ENCODE results near the gene TLR7. TPM values are rescaled to one million over a fixed set of nuclear protein-coding genes. Genes with fewer than 3 reads are reported as not detected.

TLR7 gene
- total and polyA plus RNA-seq, 2 of the 13 experiments (the other 11 are each of a cell fraction or from before 2014, with no cell fraction given) = not detected

DNA sequence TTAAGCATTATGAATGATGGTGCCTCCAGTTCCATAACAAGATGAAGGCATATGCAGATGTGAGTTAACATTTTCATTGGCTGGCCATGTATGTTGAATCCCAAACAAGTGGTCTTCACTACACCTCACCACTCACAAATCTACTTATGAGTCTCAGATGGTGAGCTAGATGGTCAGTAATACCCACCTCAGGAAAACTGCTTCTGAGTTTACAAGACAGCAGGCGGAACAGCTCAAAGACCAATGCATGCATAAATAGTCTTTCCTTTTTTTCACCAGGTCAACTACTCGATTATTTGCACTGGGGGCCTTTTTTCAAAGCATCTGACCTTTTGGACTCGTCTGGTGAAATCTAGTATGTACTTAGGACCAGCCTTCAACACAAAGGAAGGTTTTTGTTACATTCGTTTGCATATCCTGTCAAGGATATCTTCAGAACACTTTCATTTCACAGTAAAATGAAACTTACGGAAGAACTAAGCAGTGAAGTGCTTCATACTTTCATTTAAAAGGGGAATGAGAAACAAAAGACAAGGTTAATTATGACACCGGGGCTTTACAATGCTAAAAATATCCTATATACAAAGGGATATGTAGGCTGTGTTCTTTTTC lies 23.1 kb upstream of the TLR7 start (continued):
- TF ChIP-seq HNF1A (IDR thresholded peaks at IDR 0.05; ENCODE audit: low read depth) (peak; percentile 41; the same call in 1 of the 2 replicates), HNF1A (CRISPR knock-in tag; IDR thresholded peaks at IDR 0.05; ENCODE audit: borderline replicate concordance) (peak; percentile 41; the same call in 1 of the 2 replicates), PAWR (CRISPR knock-in tag; IDR thresholded peaks at IDR 0.05; ENCODE audit: borderline replicate concordance) (no peak), ELF4 (CRISPR knock-in tag; IDR thresholded peaks at IDR 0.05; ENCODE audit: borderline replicate concordance) (no peak), FOXP4 (CRISPR knock-in tag; IDR thresholded peaks at IDR 0.05) (peak; percentile 76; the same call in 1 of the 2 replicates), NR2F6 (IDR thresholded peaks at IDR 0.05) (peak; percentile 84), NR2F6 (CRISPR knock-in tag; IDR thresholded peaks at IDR 0.05) (peak; percentile 73), NFYB (CRISPR knock-in tag; IDR thresholded peaks at IDR 0.05) (no peak), GATA4 (IDR thresholded peaks at IDR 0.05; ENCODE audit: borderline replicate concordance, low read depth) (no peak), MBNL3 (CRISPR knock-in tag; conservative IDR thresholded peaks at IDR 0.05) (no peak), NFIC (IDR thresholded peaks at IDR 0.05; ENCODE audit: low read length) (peak; percentile 86; the same call in 1 of the 2 replicates), IRF2 (CRISPR knock-in tag; IDR thresholded peaks at IDR 0.05) (0 out of 2 replicates have a peak, but pooled peaks have one; percentile 23), USF2 (IDR thresholded peaks at IDR 0.05; ENCODE audit: low read depth, low read length) (no peak), USF2 (CRISPR knock-in tag; IDR thresholded peaks at IDR 0.05; ENCODE audit: borderline replicate concordance) (no peak), ZBTB2 (CRISPR knock-in tag; IDR thresholded peaks at IDR 0.05; ENCODE audit: low read depth) (no peak), KDM5B (CRISPR knock-in tag; IDR thresholded peaks at IDR 0.05; ENCODE audit: borderline replicate concordance) (no peak), ZSCAN31 (CRISPR knock-in tag; IDR thresholded peaks at IDR 0.05; ENCODE audit: low read depth) (no peak), ZNF570 (CRISPR knock-in tag; IDR thresholded peaks at IDR 0.05; ENCODE audit: borderline replicate concordance) (no peak)
- TF ChIP-seq, protein P1, sequence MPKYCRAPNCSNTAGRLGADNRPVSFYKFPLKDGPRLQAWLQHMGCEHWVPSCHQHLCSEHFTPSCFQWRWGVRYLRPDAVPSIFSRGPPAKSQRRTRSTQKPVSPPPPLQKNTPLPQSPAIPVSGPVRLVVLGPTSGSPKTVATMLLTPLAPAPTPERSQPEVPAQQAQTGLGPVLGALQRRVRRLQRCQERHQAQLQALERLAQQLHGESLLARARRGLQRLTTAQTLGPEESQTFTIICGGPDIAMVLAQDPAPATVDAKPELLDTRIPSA (CRISPR knock-in tag; IDR thresholded peaks at IDR 0.05; ENCODE audit: borderline replicate concordance) = no peak

All from HepG2 (cell line).